Breast epithelium (tissue), 3 donors: ENCODE measurements around the gene STIM2.

Experiments
- POLR2A ChIP-seq: fragments of 450-650 bp; IDR thresholded peaks from one replicate; pipeline ENCODE4 v1.6.1; 2016; ENCODE audit warnings: antibody characterized with exemption, mild to moderate bottlenecking, moderate library complexity
- TF ChIP-seq, protein P1 (sequence below), 3 donors: fragments of 450-650 bp; IDR thresholded peaks; one replicate each; pipeline ENCODE4 v1.5.1; 2016 to 2017; ENCODE audit warnings: antibody characterized with exemption in 3 of 3, mild to moderate bottlenecking in 3 of 3, moderate library complexity in 3 of 3

DNA sequence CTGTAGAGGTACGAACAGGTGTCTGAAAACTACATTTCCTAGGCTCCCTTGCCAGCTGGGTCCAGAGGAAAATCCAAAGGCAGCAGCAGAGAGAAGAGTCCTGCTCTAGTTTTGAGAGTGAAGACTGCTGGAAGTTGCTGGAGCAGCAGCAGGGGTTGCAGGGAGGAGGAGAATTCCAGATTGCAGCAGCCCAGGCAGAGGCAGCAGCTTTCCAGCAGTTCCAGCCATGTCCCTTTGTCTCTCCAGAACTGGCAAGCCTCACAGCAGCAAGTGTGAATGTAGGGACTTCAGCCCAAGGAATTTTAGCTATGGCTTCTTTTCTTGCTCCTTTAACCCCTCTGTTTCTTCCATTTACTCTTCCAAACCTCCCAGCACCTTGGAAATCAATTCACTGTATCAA, 24.1 kb upstream of the STIM2 start:
- TF ChIP-seq, protein P1, sequence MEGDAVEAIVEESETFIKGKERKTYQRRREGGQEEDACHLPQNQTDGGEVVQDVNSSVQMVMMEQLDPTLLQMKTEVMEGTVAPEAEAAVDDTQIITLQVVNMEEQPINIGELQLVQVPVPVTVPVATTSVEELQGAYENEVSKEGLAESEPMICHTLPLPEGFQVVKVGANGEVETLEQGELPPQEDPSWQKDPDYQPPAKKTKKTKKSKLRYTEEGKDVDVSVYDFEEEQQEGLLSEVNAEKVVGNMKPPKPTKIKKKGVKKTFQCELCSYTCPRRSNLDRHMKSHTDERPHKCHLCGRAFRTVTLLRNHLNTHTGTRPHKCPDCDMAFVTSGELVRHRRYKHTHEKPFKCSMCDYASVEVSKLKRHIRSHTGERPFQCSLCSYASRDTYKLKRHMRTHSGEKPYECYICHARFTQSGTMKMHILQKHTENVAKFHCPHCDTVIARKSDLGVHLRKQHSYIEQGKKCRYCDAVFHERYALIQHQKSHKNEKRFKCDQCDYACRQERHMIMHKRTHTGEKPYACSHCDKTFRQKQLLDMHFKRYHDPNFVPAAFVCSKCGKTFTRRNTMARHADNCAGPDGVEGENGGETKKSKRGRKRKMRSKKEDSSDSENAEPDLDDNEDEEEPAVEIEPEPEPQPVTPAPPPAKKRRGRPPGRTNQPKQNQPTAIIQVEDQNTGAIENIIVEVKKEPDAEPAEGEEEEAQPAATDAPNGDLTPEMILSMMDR (IDR thresholded peaks at IDR 0.05), result no peak
- no peak for TF ChIP-seq POLR2A
